Vagina (tissue), 2 donors: ENCODE results near the gene PACS1. TPM values are rescaled to one million over a fixed set of nuclear protein-coding genes. Genes with fewer than 3 reads are reported as not detected.

Experiments used
- DNase-seq, 2 donors: peaks; one replicate each; pipeline ENCODE4 v3.0.0-alpha.2; 2017; ENCODE audit errors: extremely low spot score in 2 of 2
- H3K27ac ChIP-seq: fragments of 200-600 bp; sonication (generic); one replicate; pipeline ENCODE4 v1.5.1; 2019
- H3K27me3 ChIP-seq: fragments of 200-600 bp; sonication (generic); one replicate; pipeline ENCODE4 v1.5.1; 2019
- H3K36me3 ChIP-seq, 2 donors: fragments of 200-600 bp; sonication (generic); one replicate each; pipeline ENCODE4 v1.5.1; 2017 to 2019
- H3K4me1 ChIP-seq: fragments of 200-600 bp; sonication (generic); one replicate; pipeline ENCODE4 v1.5.1; 2019
- H3K4me3 ChIP-seq, 2 donors: fragments of 200-600 bp; sonication (generic); 1 replicate in 1 of 2; 2 replicates in 1 of 2; pipeline ENCODE4 v1.5.1; 2016 to 2019
- H3K9me3 ChIP-seq: fragments of 200-600 bp; sonication (generic); one replicate; pipeline ENCODE4 v1.5.1; 2019
- POLR2A ChIP-seq, 2 donors: fragments of 450-650 bp; IDR thresholded peaks; one replicate each; pipeline ENCODE4 v1.6.1; 2017; ENCODE audit warnings: antibody characterized with exemption in 2 of 2, mild to moderate bottlenecking in 2 of 2, moderate library complexity in 2 of 2
- POLR2AphosphoS5 ChIP-seq, 2 donors: sonication (generic); formaldehyde crosslinking; IDR thresholded peaks; one replicate each; pipeline ENCODE4 v1.9.0; 2017; ENCODE audit warnings: antibody characterized with exemption in 2 of 2, mild to moderate bottlenecking in 2 of 2, low read depth in 1 of 2; ENCODE audit not compliant: insufficient read depth in 1 of 2
- intact Hi-C: fragments of 100-400 bp; cut with DNase I; formaldehyde crosslinking; loops from one replicate; pipeline ENCODE4 v1.15.1; 2023
- total RNA-seq: library from RNA; depleted of rRNA; stranded (reverse); fragments of >200 nt; gene quantifications from one replicate; pipeline ENCODE4 v1.2.3, GENCODE V29; 2016
- TF ChIP-seq, protein P1 (sequence below), 3 experiments: fragments of 450-650 bp in 2 of 3; fragments of 200-600 bp in 1 of 3; sonication (generic) in 1 of 3; IDR thresholded peaks; one replicate each; pipeline ENCODE4 v1.5.1; 2017 to 2019; ENCODE audit warnings: antibody characterized with exemption in 3 of 3, mild to moderate bottlenecking in 2 of 3, moderate library complexity in 2 of 3

The PACS1 gene
- total RNA-seq, 1 donor from 2014 or later: 66.0 TPM

DNA sequence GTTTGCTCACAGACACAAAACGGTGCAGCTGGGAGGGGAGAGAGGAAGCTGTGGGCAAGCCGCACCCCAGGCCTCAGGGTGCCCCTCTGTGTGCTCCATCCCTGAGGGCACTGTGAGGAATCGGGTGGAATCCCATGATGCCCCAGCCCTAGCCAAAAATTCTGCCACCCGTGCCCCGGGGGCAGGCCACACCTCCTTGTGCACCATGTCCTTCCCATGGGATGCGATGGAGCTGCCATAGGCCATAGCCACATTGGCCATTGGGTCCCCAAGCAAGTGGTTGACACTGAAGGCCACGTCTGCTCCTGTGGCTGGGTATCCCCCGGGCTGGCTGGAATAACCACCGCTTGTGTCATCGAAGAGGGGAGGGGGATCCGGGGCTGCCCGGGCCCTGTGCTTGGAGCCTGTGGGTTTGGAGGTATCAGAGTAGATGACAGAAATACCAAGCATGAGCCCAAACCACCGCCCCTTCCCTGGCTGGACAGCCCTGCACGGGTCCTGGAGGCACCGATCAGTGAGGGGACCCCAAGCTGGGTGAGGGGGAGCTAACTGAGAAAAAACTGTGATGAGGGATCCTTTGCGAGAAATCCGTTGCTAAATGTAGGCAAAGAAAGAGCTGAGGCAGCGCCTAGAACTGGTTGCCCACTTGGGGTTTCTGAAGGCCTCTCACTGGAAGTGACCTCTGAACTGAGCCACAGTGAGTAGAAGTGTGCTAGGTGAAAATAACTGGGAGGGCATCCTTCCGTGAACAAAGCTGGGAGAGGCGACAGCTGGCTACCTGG is 218.0 kb downstream of the PACS1 start:
- intact Hi-C loops: loop anchor here (10.0 kb wide), 1 partner anchor 63 kb away; no protein-coding TSS in a partner anchor
- peak overlapping the region; percentile 90 for H3K27ac ChIP-seq
- peaks cover 42% of the 10 kb centered on the region for H3K4me1 ChIP-seq
- no peaks in the 10 kb centered on the region for H3K36me3 ChIP-seq
- TF ChIP-seq, protein P1, sequence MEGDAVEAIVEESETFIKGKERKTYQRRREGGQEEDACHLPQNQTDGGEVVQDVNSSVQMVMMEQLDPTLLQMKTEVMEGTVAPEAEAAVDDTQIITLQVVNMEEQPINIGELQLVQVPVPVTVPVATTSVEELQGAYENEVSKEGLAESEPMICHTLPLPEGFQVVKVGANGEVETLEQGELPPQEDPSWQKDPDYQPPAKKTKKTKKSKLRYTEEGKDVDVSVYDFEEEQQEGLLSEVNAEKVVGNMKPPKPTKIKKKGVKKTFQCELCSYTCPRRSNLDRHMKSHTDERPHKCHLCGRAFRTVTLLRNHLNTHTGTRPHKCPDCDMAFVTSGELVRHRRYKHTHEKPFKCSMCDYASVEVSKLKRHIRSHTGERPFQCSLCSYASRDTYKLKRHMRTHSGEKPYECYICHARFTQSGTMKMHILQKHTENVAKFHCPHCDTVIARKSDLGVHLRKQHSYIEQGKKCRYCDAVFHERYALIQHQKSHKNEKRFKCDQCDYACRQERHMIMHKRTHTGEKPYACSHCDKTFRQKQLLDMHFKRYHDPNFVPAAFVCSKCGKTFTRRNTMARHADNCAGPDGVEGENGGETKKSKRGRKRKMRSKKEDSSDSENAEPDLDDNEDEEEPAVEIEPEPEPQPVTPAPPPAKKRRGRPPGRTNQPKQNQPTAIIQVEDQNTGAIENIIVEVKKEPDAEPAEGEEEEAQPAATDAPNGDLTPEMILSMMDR (IDR thresholded peaks at IDR 0.05): no peak
- TF ChIP-seq POLR2A (IDR thresholded peaks at IDR 0.05) (no peak), POLR2AphosphoS5 (IDR thresholded peaks at IDR 0.05; ENCODE audit: insufficient read depth in 1 of 2, low read depth in 1 of 2) (no peak)
- no peaks in the 10 kb centered on the region for H3K9me3 ChIP-seq
- peak overlapping the region; percentile 92 to 98 for H3K4me3 ChIP-seq
- DNase-seq: no peak
- peaks cover 5% of the 10 kb centered on the region for H3K27me3 ChIP-seq

DNA sequence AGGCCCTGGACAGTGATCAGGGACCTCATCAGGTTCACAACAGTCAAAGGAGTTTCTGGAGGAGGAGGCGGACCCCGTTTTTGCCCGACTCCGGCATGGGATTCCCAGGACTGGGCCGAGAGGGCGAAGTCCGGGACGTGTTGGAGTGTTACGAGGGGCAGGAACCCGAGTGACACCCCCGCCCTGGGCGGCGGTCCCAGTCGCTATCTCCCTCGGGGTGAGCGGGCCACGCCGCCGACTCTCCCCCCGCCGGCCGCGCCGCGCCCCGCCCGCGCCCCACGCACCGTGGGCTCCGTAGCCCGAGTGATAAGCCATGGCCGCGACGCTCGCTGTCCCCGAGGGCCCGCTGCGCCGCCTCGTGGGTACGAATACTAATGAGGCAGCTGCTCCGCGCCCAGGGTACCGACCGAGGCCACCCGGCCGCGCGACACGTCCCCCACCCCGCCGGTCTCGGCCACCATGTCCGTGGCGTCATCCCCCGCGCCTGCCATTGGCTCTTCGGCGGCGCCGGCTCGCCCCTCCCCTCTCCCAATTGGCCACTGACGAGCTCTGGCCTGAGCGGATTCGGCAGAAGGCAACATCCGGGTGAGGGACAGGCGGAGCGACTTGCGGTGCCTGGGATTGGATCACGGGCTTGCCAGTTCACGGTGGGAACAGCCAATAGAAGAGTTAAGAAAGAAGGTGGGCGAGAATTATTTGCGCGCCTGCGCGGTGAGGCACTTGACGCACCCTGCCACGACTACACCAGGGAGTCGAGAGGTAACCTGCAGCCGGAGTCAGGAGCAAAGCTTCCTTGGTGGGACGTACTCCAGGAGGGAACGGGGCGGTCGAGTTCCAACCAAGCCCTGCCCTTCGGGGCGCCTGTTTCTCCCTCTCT is 218.8 kb downstream of the PACS1 start, which contains the start of gene YIF1A:
Gene YIF1A (minus strand): TSS at position 473 of the 877 bp plus-strand sequence. CDS start 158 bp downstream, at position 315.
- TF ChIP-seq POLR2AphosphoS5 (IDR thresholded peaks at IDR 0.05; ENCODE audit: insufficient read depth in 1 of 2, low read depth in 1 of 2): peak; percentile 90 to 95
- peak in 1 of 2 donors; percentile 93 for TF ChIP-seq POLR2A (IDR thresholded peaks at IDR 0.05)
- TF ChIP-seq, protein P1 (IDR thresholded peaks at IDR 0.05): peak in 1 of 3 experiments; percentile 14
- intact Hi-C loops: loop anchor here (10.0 kb wide), 1 partner anchor 64 kb away; no protein-coding TSS in a partner anchor
- Histone ChIP-seq H3K9me3 (no peaks in the 10 kb centered on the region), H3K27ac (peak within 1 kb of the TSS; percentile 90), H3K27me3 (peaks cover 5% of the 10 kb centered on the region), H3K36me3 (no peaks in the 10 kb centered on the region), H3K4me1 (peaks cover 42% of the 10 kb centered on the region), H3K4me3 (peak within 1 kb of the TSS; percentile 92 to 98)
- DNase-seq: peak; percentile 100

DNA sequence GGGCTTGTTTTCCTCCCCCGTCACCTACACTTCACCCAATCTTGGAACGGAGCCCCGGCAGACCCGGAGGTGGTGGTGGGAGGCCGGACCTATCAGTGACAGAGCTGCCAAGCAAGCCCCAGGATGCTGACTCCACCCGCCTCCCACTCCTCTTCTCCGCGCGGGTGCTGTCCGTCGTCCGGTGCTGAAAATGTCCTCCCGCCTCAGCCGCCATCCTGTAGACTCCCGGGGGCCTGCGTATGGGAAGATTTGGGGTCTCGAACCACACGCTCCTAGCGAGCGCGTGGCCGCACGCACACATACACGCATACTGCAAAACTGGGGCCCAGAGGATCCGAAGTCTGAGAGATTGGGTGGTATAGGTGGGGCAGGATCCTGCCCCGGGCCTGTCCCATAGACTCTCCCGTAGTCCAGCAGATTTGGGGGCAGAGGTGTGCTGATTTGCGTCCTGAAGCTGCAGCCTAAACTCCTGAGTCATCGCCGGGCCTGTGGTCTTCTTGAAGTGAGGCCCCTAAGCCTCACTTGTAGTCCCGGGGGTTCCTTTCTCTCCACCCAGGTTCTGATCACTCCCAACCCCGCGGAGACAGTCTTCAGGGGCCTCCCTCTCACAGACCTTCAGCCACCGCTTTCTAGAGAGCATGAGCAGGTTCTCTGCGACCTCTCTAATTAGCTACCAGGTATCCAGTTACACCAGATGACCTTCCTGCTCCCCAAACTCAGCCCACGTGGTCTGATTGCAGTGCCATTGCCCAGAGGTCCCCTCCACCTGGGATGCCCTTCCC is 219.7 kb downstream of the PACS1 start:
- intact Hi-C loops: loop anchor here (10.0 kb wide), 1 partner anchor 65 kb away; no protein-coding TSS in a partner anchor
- TF ChIP-seq, protein P1 (IDR thresholded peaks at IDR 0.05): no peak
- TF ChIP-seq POLR2AphosphoS5 (IDR thresholded peaks at IDR 0.05; ENCODE audit: insufficient read depth in 1 of 2, low read depth in 1 of 2) (no peak), POLR2A (IDR thresholded peaks at IDR 0.05) (no peak)
- Histone ChIP-seq H3K36me3 (no peaks in the 10 kb centered on the region), H3K27me3 (peaks cover 5% of the 10 kb centered on the region), H3K9me3 (no peaks in the 10 kb centered on the region), H3K27ac (peak overlapping the region; percentile 59), H3K4me1 (peaks cover 42% of the 10 kb centered on the region), H3K4me3 (peak overlapping the region; percentile 92 to 98)
- no peak for DNase-seq

DNA sequence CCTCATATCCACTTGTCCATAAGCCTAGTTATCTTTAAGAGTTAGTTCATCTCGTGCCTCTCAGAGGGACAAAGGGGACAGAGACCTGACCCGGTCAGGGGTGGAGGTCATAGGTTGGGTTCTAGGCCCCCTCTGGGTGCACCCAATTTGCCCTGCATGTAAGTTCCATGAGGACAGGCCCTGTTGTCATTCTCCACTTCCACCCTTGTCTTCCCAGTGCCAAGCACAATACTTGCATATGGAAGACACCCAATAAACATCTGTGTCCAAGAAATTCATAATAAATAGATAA is 220.2 kb downstream of the PACS1 start:
- H3K9me3 ChIP-seq: no peaks in the 10 kb centered on the region
- peaks cover 5% of the 10 kb centered on the region for H3K27me3 ChIP-seq
- TF ChIP-seq, protein P1 (IDR thresholded peaks at IDR 0.05): no peak
- TF ChIP-seq POLR2A (IDR thresholded peaks at IDR 0.05) (no peak), POLR2AphosphoS5 (IDR thresholded peaks at IDR 0.05; ENCODE audit: insufficient read depth in 1 of 2, low read depth in 1 of 2) (no peak)
- H3K36me3 ChIP-seq: no peaks in the 10 kb centered on the region
- H3K4me1 ChIP-seq: peaks cover 42% of the 10 kb centered on the region
- no peak overlapping the region for H3K4me3 ChIP-seq
- intact Hi-C loops: no loop called here
- no peak for DNase-seq
- no peak overlapping the region for H3K27ac ChIP-seq
